A673 (cell line): ENCODE results near the gene RAD1. TPM values are rescaled to one million over a fixed set of nuclear protein-coding genes. Genes with fewer than 3 reads are reported as not detected.

Experiments
- BruUV-seq: library from RNA; stranded (reverse); fragments of 400-500 nt; replicated peaks from 2 replicates; lab custom pipeline; 2021; lab: Mats Ljungman, UMichigan
- CTCF ChIA-PET: fragments of 300-600 bp; sonication (Branson Sonifier 250); formaldehyde crosslinking; loops from one replicate; lab custom pipeline; 2022; ENCODE audit warnings: antibody characterized with exemption; lab: Charles Lee
- POLR2A ChIA-PET: fragments of 300-600 bp; sonication (Branson Sonifier 250); formaldehyde crosslinking; loops from one replicate; lab custom pipeline; 2022; ENCODE audit warnings: antibody characterized with exemption; ENCODE audit not compliant: low non-redundant PET; lab: Charles Lee
- DNase-seq: peaks from one replicate; pipeline ENCODE4 v3.0.0-alpha.2; 2015; ENCODE audit warnings: low spot score
- H3K27ac ChIP-seq: fragments of 200-600 bp; sonication (generic); 2 replicates; pipeline ENCODE4 v1.5.1; 2016; ENCODE audit warnings: mixed run types, low read depth, mild to moderate bottlenecking, mixed read lengths, antibody characterized with exemption, low read length; ENCODE audit not compliant: poor library complexity, severe bottlenecking
- H3K27me3 ChIP-seq: fragments of 200-600 bp; sonication (generic); replicated peaks from 2 replicates; pipeline ENCODE4 v1.6.1; 2017; ENCODE audit warnings: mixed run types, low read depth, mild to moderate bottlenecking, mixed read lengths, antibody characterized with exemption, low read length; ENCODE audit not compliant: insufficient read depth, poor library complexity
- H3K36me3 ChIP-seq: fragments of 200-600 bp; sonication (generic); 2 replicates; pipeline ENCODE4 v1.6.1; 2016; ENCODE audit warnings: mixed run types, mild to moderate bottlenecking, mixed read lengths, antibody characterized with exemption, low read length; ENCODE audit not compliant: insufficient read depth, poor library complexity, severe bottlenecking
- H3K4me1 ChIP-seq: fragments of 200-600 bp; sonication (generic); 2 replicates; pipeline ENCODE4 v1.6.1; 2017; ENCODE audit warnings: mixed run types, mild to moderate bottlenecking, mixed read lengths, antibody characterized with exemption, low read length; ENCODE audit not compliant: insufficient read depth, poor library complexity, severe bottlenecking
- H3K4me3 ChIP-seq: fragments of 200-600 bp; sonication (generic); 2 replicates; pipeline ENCODE4 v1.5.1; 2016; ENCODE audit warnings: low read depth, mixed run types, mild to moderate bottlenecking, mixed read lengths, low read length; ENCODE audit not compliant: poor library complexity, severe bottlenecking
- H3K9me3 ChIP-seq: fragments of 200-600 bp; sonication (generic); 2 replicates; pipeline ENCODE4 v1.6.1; 2016; ENCODE audit warnings: mixed run types, low read depth, mild to moderate bottlenecking, mixed read lengths, antibody characterized with exemption, low read length; ENCODE audit not compliant: poor library complexity, severe bottlenecking
- CTCF ChIP-seq: fragments of 300-800, 200-600 bp; sonication (generic); conservative IDR thresholded peaks from 2 replicates; pipeline ENCODE4 v1.5.1; 2017; ENCODE audit warnings: low read depth, mild to moderate bottlenecking, antibody characterized with exemption, low read length, moderate library complexity, mixed read lengths
- EZH2 ChIP-seq: fragments of 200-600 bp; sonication (generic); IDR thresholded peaks from 2 replicates; pipeline ENCODE4 v1.6.1; 2017; ENCODE audit warnings: borderline replicate concordance, low read depth, mild to moderate bottlenecking, mixed read lengths, antibody characterized with exemption, low read length; ENCODE audit not compliant: poor library complexity, severe bottlenecking
- intact Hi-C: fragments of 100-400 bp; cut with micrococcal nuclease; formaldehyde crosslinking; loops from one replicate; pipeline ENCODE4 v1.10.0; 2022; ENCODE audit not compliant: unreplicated experiment
- total RNA-seq: library from RNA; stranded (reverse); gene quantifications from 2 replicates; pipeline ENCODE4 v1.2.3, GENCODE V29; 2021

RAD1 gene
- total RNA-seq, 1 experiment from 2014 or later, result 40.8 TPM

GRCh38 chr5:34905564-34905963 lies 9.7 kb downstream of the RAD1 start:
- ChIA-PET POLR2A (no interaction called here), CTCF (no interaction called here)
- intact Hi-C loops, result no loop called here
- Histone ChIP-seq H3K27me3 (no peaks in the 10 kb centered on the region), H3K9me3 (no peaks in the 10 kb centered on the region), H3K36me3 (peaks cover 22% of the 10 kb centered on the region), H3K4me1 (no peaks in the 10 kb centered on the region), H3K27ac (no peak overlapping the region), H3K4me3 (no peak overlapping the region)
- peak; percentile 11 for DNase-seq
- BruUV-seq, result no TSS peak
- peak; percentile 65 for TF ChIP-seq CTCF
- no peak for TF ChIP-seq EZH2

DNA sequence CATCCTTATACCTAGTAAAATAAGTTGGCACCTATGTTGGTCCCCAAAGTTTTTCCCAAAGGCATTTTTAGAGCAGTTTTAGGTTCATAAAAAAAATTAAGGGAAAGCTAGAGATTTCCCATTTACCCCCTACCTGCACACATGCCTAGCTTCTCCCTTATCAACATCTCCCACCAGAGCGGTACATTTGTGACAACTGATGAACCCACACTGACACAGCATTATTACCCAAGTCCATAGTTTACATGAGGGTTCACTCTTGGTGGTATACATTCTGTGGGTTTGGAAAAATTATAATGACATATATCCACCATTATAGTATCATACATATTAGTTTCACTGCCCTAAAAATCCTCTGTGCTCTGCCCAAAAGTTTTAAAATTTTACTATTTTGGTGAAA lies 12.0 kb downstream of the RAD1 start:
- BruUV-seq, result no TSS peak
- Histone ChIP-seq H3K36me3 (peaks cover 5% of the 10 kb centered on the region), H3K4me3 (no peak overlapping the region), H3K27me3 (no peaks in the 10 kb centered on the region), H3K9me3 (no peaks in the 10 kb centered on the region), H3K4me1 (no peaks in the 10 kb centered on the region), H3K27ac (no peak overlapping the region)
- ChIA-PET POLR2A (interaction anchor here (0.7 kb wide), 1 partner anchor 427 kb away, joined by 8 read pairs; no protein-coding TSS in a partner anchor), CTCF (no interaction called here)
- no peak for DNase-seq
- intact Hi-C loops, result loop anchor here (5.0 kb wide), 1 partner anchor 886 kb away; no protein-coding TSS in a partner anchor
- TF ChIP-seq CTCF (no peak), EZH2 (no peak)

- intact Hi-C loops, result loop anchor here (5.0 kb wide), 1 partner anchor 883 kb away; no protein-coding TSS in a partner anchor
- ChIA-PET POLR2A (no interaction called here), CTCF (interaction anchor here (0.7 kb wide), 1 partner anchor 200 kb away, joined by 3 read pairs; no protein-coding TSS in a partner anchor)
These were observed 14.7 kb downstream of the RAD1 start for GRCh38 chr5:34900652-34901051.

More at GRCh38 chr5:34900652-34901051, 14.7 kb downstream of the RAD1 start:
- Histone ChIP-seq H3K27ac (no peak overlapping the region), H3K4me3 (no peak overlapping the region), H3K9me3 (no peaks in the 10 kb centered on the region), H3K36me3 (no peaks in the 10 kb centered on the region), H3K4me1 (no peaks in the 10 kb centered on the region), H3K27me3 (no peaks in the 10 kb centered on the region)
- no peak for DNase-seq
- TF ChIP-seq EZH2, result no peak
- TF ChIP-seq CTCF, result no peak
- BruUV-seq, result no TSS peak
